HG03196 (cell line): ENCODE data around the gene KCNB1.
"Not testable (repeated sequence)": the region's sequence is repeated elsewhere in the genome, so short reads cannot be mapped to it uniquely, and the experiment has no call there.

ENCODE experiments used
- ATAC-seq: cut with Tn5 transposase; IDR thresholded peaks from one replicate; pipeline ENCODE4 v1.9.1; 2021; ENCODE audit not compliant: unreplicated experiment

KCNB1 gene

GRCh38 chr20:49412254-49412653 is 70.2 kb downstream of the KCNB1 start:
- no peak for ATAC-seq

- ATAC-seq: no peak
Measured at GRCh38 chr20:49411221-49411925, 71.1 kb downstream of the KCNB1 start.

DNA sequence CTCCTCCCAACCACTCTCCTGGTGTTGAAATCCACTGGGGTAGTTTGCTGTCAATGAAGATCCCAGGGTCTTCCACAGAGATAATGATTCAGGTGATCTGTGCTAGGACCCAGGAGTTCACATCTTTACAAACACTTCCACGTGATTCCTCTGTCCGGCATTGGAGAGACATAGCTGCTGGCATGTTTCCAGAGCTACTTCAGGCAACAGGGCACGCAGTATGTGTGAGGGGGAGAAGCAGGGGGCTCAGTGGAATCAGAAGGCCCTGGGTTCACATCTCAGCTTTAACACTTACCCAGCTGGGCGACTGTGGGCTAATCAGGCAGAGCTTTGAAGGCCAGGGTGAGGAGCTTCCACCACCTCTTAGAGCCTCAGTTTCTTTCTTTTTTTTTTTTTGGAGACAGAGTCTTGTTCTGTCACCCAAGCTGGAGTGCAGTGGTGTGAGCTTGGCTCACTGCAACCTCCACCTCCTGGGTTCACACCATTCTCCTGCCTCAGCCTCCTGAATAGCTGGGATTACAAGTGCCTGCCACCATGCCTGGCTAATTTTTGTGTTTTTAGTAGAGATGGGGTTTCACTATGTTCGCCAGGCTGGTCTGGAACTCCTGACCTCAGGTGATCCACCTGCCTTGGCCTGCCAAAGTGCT is 72.4 kb downstream of the KCNB1 start:
- ATAC-seq: not testable (repeated sequence)

DNA sequence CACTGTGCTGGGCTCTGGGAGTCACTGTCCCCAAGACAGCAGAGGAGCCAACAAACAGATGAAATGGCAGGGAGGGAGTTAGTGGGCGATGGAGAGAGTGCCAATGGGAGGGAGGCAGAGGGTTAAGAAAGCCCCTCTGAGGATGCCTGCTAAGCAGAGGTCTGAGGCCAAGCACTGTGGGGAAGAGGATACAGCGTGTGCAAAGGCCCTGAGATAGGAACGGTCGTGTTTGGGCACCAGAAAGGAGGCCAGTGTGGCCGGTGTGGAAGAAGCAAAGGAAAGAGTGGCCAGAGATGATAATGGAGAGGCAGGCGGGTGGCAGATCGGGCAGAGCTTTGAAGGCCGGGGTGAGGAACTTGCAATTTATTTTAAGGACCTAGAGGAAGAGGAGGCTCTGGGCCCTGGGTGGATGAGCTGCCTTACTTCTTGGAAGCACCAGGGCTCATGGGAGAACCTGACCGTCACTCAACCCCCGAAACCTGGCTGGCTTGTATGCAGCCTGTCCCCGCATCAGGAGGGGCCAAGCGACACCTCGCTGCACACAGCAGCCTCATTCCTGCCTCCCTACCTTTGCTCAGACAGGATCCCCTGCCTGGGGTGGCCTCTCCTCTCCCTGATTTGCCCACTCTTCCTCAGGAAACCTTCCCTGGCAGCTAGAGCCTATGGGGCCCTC is 73.0 kb downstream of the KCNB1 start:
- ATAC-seq: no peak

DNA sequence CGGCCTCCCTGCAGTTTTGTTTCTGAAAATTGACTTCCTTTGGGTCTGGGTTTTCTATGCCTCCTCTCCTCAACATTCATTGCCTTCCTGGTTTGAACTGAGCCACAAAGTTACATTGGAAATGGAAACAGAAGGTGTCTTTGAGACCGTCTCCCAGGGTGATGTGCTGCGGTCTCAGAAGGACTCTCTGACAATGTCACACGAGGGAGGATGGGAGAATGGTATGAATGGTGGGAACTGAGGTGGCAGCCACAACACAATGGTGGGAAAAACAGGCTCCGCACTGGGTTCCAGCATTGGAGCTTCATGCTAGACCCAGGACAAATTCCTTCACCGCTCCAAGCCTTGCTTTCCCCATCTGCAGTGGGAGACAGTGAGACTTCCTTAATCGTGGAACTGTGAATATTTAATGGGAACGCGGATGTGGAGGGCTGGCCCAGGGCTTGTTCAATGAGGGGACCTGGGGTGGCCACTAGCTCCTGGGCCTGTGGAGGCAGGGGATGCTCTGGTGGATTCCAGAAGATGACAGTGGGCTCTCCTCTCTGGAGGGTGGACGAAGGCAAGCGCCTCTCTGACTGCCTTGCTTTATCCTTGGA is 73.9 kb downstream of the KCNB1 start:
- no peak for ATAC-seq

DNA sequence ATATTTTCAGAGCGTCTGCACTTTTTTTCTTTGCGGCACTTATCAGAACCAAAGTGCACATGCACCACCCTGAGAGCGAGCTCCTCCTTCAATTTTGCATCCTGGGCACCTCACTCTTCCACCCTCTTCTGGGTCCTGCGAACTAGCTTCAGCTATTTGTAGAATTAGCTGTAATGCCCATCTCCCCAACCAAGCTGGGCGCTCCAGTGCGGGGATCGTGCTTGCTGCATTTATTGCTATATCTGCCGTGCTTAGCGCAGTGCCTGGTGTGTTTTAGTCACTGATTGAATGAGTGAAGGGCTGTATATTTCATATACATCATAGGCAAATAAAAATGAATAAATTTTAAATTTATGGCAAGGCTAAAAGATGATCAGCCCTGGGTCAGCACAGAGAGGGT is 75.8 kb downstream of the KCNB1 start:
- no peak for ATAC-seq

DNA sequence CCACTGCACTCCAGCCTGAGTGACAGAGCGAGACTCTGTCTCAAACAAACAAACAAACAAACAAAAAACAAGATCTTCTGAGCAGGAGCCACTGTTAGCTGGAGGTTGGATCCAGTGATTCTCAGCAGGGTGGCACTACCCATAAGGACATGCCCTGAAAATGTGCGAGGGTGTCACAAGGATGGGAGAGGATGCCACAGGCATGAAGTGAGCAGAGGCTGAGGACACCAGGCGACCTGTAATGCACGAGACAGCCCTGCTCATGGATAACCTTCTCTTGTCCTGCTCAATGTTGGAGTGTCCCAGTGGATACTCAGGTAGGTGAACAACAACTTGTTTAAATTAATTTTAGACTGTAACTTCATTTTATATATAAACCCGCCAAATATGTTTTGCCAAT is 76.8 kb downstream of the KCNB1 start:
- no peak for ATAC-seq

GRCh38 chr20:49405062-49405683 is 77.3 kb downstream of the KCNB1 start:
- ATAC-seq: no peak

- ATAC-seq: no peak
Measured at GRCh38 chr20:49404461-49404860, 78.0 kb downstream of the KCNB1 start.

DNA sequence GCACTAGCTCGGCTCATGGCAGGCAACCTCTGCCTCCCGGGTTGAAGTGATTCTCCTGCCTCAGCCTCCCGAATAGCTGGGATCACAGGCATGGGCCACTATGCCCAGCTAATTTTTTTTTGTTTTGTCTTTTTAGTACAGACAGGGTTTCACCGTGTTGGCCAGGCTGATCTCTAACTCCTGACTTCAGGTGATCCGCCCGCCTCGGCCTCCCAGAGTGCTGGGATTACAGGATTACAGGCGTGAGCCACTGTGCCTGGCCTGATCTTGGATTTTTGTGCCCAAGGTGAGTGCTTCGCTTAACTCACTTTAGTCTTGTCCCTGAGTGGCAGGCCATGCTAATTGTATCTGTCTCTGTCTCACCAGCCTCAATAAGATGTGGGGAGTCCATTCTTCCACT is 78.6 kb downstream of the KCNB1 start:
- ATAC-seq: no peak

- no peak for ATAC-seq
Measured at GRCh38 chr20:49403012-49403411, 79.5 kb downstream of the KCNB1 start.

- ATAC-seq: no peak
Measured at GRCh38 chr20:49400904-49401303, 81.6 kb downstream of the KCNB1 start.

DNA sequence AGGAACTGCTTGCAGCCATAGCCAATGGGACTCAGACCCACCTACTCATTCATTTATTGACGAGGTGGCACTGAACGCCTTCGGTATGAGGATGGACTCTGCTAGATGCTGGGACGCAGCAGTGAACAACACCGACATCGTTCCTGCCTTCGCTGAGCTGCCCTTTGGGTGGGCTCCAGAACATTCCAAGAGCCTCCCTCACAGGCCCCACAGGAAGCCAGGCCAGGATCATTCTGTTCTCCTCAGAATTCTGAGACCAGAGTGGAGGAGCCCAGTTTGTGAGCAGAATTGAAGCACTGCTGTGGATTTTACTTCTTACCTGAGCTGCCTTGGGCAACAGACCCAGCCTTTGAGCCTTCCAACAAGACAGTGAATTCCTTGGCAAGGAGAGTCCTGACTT is 82.1 kb downstream of the KCNB1 start:
- ATAC-seq: no peak

DNA sequence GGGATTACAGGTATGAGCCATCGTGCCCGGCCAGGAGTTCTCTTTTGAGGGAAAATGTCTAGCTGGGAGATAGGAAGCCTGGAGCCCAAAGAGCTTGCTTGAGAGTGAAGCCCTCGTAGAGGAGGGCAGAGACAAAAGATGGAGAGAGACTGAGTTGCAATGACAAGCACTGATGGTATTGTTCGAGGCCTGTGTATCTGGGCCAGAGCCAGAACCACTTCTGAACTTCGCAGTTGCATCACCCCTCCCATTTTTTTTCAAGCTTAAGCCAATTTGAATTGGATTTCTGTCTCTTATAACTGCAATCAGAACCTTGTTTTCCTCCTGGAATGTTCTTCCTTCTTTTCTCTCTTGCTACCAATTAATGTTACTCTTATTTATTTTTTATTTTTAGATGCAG is 83.1 kb downstream of the KCNB1 start:
- no peak for ATAC-seq

DNA sequence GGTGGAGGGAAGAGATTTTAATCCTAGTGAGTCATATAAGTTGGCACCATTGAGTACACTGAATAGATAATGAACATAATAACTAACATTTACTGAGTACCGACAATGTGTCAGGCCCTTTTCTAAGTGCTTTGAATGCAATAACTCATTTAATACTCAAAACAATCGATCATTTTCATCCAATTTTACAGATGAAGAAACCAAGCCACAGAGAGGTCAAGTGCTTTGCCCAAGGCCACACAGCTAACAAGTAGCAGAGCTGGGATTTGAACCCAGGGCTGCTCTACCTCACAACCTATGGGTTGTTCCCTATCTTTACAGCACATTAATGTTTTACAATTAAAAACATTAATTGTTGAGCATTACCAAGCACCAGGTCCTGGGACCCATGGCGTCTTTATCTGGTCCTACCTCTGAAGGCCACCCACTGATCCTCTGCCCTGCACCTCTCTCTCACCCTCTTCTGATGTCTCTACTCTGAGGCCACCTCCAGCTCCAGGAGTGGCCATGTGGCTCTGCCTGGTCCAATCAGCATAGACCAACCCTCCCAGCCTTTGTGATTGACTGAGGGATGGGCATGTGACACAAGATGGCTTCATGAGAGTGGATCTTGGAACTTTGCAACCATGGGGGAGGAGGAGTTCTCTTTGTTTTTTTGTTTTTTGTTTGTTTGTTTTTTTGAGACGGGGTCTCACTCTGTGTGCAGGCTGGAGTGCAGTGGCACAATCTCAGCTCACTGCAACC is 83.9 kb downstream of the KCNB1 start:
- ATAC-seq: no peak

- ATAC-seq: no peak
Measured at GRCh38 chr20:49397525-49397924, 84.9 kb downstream of the KCNB1 start.

DNA sequence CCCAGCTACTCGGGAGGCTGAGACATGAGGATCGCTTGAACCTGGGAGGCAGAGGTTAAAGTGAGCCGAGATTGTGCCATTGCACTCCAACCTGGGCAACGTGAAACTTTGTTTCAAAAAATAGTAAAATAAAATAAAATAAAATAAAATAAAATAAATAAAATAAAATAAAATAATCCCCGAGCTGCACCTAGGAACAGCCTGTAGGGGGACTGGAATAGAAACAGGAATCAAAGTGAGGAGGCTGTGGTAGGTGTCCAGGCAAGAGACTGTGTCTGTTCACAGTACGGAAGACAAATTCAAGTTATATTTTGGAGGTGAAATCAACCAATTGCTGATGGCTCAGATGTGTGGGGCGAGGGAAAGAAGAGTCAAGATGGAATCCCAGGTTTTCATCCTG is 86.2 kb downstream of the KCNB1 start:
- ATAC-seq: no peak

- ATAC-seq: no peak
Measured at GRCh38 chr20:49395659-49396058, 86.8 kb downstream of the KCNB1 start.

GRCh38 chr20:49395183-49395582 is 87.3 kb downstream of the KCNB1 start:
- ATAC-seq: no peak

GRCh38 chr20:49394757-49395156 is 87.7 kb downstream of the KCNB1 start:
- ATAC-seq: no peak

- ATAC-seq: no peak
Measured at GRCh38 chr20:49394264-49394663, 88.2 kb downstream of the KCNB1 start.
